ENCODE data around the gene CYP26A1. TPM values are rescaled to one million over a fixed set of nuclear protein-coding genes. Genes with fewer than 3 reads are reported as not detected.

CYP26A1 gene
- total RNA-seq, 1 donor from 2014 or later: 16.7 TPM

DNA sequence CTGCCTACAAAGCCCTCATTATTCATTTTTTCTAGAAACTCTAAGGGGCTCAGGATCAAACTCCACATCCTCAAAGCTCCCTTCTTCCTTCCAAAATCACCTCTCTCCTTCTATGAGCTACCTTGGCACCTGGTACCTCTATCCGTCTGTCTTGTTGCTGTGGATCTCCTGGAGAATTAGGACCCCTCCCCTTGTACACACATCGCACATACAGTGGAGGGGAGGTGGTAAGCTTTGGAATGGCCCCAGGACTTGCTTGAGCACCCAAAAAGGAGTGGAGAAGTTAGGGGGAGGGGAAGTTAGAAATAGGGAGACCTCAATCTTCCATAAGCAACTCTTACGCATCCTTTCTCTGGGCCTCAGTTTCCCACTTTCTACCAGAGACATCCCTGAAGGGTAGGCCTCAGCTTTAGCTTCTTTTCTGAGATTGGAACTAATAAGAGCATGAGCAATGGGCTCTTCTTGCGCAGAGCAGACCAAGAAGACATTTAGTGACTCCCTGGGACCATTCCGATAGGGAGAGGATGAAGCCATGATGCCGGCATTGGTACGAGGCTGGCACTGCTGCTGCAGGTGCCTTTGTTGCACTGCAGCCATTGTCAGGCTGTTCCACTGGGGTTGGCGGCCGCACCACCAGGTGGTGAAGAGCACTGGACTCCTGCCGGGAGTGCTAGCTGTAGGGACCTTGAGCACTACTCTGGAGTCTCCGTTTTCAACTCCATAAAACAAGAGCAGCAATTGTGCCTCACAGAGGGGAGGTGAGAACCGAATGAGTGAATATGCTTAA is 8.6 kb upstream of the CYP26A1 start:
- no peak for DNase-seq (ENCODE audit: low spot score in 2 of 2)
- FAIRE-seq: no peak

DNA sequence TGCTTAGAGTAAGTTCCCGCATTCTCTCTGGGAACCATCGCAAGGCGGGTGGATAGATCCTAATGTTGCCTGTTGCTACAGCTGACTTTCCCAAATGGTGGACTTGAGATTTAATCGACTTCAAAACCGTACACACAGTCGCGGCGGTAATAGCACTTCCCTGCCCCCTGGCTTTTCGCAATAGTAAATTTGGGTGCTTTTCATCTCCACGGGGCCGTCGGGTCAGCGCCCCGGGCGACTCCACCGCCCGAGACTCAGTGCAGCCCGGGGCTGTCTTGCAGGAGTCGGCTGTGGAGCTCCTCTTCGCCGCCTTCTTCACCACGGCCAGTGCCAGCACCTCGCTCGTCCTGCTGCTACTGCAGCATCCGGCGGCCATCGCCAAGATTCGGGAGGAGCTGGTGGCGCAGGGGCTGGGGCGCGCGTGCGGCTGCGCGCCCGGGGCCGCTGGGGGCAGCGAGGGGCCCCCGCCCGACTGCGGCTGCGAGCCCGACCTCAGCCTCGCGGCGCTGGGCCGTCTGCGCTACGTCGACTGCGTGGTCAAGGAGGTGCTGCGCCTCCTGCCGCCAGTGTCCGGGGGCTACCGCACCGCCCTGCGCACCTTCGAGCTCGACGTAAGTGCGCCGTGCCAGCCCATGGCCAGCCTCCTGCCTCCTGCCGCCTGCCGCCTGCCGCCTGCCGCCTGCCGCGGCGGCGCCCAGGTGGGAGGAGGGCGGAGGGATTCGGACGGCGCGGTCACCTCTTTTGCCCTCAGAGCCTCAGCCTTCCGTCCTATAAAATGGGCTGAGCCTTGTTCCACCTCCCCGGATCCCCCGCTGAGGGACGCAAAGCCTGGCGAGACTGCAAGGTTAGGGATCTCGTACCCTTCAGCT is 7.8 kb upstream of the CYP26A1 start:
- no peak for FAIRE-seq

DNA sequence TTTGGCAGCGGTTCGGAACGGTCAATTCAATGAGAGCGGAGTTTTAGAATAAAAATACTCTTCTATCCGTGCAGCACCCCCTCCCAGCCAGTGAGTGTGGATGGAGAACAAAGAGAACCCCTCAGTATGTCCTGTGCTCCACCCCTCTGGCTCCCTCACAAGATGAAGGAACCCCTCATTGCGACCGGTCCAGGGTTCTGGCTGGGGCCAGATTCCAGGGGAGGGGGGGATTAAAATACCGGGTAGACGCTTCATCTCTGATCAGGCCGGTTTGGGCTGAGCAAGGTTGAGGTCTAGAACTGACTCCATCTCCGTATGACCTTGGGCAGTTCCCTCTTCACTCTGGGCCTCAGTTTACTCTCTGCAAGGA is 7.2 kb upstream of the CYP26A1 start:
- no peak for DNase-seq (ENCODE audit: low spot score in 2 of 2)
- no peak for FAIRE-seq

More for the DNA sequence above, 7.8 kb upstream of the CYP26A1 start:
- no peak for DNase-seq (ENCODE audit: low spot score in 2 of 2)

DNA sequence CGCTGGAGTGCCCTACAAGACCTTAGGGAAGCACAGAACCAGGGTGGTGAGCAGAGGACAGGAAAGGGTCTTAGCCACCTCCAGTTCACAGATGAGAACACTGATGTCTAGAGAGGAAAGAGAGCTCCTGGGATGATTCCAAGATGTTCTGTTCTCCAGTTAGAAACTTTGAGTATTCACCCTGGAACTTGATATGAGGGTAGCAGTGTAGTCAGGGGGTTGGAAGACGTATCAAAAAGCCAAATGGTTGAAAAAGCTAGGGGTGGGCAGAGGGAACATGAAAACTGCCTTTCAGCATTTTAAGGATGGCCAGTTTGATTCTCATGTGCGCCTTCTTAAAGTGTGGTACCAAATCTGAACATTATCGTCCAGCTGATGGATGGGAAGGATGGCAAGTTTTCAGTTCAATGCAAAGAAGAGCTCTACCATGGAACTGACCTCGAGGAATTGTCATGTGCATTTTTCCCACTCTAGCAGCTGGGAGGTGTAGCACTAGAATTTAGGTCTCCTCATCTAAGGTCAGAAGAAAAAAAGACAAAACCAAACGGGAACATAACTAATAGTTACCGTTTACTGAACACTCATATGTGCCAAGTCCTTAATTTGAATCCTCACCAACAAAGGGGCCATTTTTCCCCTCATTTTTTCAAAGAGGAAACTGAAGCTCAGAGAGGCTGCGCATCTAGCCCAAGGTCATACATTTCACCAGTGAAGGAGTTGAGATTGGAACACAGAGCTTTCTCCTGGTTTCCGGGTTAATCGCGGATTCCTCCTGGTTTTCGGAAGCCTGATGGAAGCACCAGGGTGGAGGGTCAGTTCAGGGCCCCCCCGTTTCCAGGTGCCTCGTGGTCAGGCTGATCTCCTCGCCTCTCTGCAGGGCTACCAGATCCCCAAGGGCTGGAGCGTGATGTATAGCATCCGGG is 6.0 kb upstream of the CYP26A1 start:
- FAIRE-seq: no peak

DNA sequence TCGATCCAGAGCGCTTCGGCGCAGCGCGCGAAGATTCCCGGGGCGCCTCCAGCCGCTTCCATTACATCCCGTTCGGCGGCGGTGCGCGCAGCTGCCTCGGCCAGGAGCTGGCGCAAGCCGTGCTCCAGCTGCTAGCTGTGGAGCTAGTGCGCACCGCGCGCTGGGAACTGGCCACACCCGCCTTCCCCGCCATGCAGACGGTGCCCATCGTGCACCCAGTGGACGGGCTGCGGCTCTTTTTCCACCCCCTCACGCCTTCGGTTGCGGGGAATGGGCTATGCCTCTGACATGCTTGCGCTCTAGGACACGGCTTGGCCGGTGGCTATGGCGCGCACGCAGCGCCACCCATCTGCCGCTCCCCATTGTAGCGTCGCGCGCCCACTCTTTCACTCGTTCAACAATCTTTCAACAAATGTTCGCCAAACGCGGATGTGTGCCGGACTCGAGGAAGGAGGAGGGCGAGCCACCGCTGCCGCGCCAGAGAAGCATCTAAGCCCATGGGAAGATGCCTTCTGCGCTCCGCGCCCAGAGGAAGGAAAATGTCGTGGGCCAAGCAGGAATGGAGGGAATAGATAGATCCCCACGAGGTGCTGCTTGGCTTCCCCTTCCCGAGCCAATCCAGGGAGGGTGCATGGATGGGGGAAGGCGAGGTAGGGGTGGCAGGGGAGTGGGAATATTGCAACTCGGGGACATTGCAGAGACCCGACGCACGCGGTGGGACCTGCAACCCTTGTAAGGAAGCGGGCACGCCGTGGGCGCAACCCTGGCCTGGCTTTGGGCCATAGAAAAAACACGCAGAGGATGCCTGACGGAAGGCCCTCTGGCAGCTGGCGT is 5.1 kb upstream of the CYP26A1 start:
- no peak for FAIRE-seq
- DNase-seq (ENCODE audit: low spot score in 2 of 2): peak in 1 of 2 donors; percentile 53

More for the DNA sequence above, 6.0 kb upstream of the CYP26A1 start:
- DNase-seq (ENCODE audit: low spot score in 2 of 2): no peak

DNA sequence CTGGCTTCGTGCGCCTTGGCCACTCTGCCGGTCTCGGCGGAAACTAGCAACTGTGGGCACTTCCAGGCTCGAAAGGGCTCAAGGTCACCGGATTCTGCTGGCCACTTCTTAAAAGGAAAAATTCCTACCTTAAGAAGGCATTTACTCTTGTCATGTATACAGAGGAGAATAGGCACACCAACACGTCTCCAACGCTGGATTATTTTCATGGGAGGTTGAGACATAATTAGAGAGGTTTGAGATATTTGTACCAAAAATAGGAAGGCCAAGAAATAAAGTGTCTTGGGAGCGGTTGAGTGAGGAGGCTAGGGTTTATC is 4.5 kb upstream of the CYP26A1 start:
- DNase-seq (ENCODE audit: low spot score in 2 of 2) (no peak), FAIRE-seq (no peak)

DNA sequence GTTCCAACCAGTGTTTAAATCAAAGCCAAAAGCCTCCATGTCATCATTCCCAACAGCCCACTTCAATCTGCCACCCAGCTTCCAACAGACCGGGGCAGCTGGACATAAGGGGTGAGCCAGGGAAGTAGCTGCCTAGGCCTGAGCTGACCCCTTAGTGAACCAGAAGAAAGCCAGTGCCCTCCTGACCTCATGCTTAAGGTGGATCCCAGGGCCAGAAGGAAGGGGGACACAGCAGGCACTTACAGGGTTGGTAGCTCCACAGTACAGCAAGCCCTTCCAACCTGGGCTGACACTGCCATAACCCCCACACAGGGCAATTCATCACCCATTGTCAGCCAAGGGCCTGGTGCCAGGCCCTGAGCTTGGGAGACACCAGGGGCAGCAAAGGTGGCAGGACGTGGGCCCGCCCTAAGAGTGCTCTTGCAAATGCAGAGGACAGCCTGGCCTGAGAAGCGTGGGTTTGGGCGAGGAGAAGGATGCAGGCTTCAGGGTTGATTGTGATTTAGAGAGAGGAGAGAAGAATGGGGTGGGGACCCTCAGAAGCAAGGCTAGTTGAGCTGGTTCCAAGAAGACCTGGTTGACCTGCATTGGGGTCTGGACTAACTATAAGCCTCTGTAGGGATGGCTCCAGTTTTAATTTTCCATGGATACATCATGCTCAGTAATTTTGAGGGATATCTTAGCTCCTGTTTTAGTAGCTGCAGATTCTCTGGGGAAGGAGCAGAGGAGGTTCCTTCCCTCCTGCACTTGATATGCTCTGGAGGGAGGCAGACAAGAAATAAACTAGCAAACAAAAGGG is 3.1 kb upstream of the CYP26A1 start:
- FAIRE-seq: no peak
- DNase-seq (ENCODE audit: low spot score in 2 of 2): no peak

DNA sequence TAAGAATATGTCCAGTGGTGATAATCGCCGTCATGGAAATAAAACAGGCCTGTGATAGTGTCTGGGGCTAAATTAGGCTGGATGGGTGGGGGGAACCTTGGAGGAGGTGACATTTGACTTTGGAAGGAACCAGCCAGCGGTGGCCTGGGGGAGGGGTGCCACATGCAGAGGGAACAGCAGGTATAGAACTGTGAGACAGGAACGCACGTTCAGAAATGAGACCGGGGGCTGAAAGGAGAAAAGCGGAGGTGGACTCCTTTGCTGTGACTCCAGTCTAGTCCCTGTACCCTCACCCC is 2.6 kb upstream of the CYP26A1 start:
- no peak for FAIRE-seq
- no peak for DNase-seq (ENCODE audit: low spot score in 2 of 2)

DNA sequence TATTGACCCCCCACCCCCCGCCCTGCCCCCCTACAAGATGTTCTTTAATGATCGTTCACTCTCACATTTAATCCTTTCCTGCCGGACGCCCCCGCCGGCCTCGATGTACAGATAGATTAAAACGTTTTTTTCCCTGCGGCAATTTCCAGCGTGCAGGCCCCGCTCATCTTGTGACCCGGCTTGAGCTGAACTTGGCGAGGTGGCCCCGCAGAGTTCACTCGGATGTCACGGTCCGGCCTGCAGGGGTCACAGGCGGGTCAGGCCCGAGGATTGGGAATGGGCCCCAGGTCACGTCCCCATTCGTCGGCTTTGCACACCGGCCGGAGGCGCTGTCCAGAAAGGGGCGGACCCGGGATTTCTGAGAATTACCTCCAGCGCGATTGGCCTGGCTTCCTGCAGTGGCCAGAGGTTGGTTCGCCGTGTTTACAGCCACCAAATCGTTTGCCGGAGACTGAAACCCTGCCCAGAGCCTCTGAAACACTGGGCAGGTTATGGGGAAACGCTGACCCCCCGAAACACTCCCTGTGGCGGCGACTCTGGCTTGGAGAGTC is 1.9 kb upstream of the CYP26A1 start:
- no peak for DNase-seq (ENCODE audit: low spot score in 2 of 2)

DNA sequence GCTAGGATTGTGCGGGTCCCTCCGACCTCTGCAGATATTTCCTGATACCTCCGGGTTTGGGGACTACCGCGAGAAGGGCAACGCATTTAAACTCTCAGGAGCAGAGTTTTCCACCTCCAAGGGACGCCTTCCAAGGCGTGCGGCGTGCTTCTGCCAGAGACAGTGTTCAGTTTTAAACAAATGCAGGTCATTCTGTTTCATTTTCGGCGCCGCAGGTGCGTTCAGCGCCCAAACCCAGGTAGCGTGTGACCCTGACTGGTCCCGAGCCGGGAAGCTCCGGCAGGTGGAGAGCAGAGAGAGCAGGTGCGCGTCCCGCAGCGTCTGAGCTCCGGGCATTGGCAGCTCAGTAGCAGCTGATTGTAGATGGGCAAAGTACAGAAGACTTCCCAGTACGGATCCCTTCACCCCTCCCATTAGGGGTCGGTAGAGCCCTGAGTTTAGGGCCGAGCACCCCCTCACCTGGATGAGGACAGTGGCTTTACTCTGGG is 1.4 kb upstream of the CYP26A1 start:
- FAIRE-seq (no peak), DNase-seq (ENCODE audit: low spot score in 2 of 2) (no peak)

More for the DNA sequence above, 1.9 kb upstream of the CYP26A1 start:
- no peak for FAIRE-seq

DNA sequence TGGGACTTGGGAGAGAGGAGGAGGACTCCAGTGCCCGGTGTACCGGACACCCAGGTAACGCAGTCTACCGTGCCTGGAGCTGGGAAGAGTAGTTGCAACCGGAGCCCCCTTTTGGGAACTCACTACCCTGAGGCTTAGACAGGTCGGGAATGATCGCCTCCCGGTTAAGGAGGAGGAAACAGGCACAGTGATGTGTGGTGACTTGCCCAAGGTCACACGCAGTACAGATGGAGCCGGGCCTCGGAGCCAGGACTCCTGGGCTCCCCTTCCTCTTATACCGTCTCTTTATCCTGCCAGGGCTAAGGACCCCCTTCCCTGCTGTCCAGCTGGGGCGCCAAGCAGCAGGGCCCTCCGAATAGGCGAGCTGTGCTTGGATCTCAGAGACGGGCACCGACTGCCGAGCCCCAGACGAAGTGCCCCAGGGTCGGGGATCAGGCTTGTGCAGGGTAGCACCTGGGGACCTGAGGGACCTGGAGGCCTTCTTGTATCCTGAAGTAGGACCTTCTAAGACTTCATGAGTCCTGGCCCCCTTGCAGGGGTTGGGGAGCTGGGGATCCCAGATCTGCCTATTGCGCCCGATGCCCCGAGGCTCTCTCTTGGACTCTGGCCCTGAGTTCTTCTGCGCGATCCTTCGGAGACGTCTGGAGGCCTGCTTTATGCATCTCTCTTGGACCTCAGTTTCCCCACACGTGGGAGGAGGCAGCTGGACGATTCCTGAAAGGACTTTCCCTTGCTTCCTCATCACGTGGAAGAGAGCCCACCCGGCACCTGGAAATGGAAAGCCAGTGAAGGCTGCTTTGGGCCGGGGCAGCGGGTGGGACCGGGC is 767 bp upstream of the CYP26A1 start:
- no peak for DNase-seq (ENCODE audit: low spot score in 2 of 2)

DNA sequence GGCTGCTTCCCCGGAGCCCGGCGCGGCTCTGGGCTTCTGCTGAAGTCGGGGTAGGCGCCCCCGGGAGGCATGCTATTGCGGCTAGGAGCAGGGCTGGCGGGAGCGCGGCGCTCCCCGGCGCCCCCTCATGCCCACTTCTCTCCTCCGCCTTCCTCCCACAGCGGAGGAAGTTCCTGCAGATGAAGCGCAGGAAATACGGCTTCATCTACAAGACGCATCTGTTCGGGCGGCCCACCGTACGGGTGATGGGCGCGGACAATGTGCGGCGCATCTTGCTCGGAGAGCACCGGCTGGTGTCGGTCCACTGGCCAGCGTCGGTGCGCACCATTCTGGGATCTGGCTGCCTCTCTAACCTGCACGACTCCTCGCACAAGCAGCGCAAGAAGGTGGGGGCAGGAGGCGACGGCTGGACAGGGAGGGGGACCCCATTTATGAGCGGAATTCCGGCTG is 479 bp downstream of the CYP26A1 start:
- FAIRE-seq (no peak), DNase-seq (ENCODE audit: low spot score in 2 of 2) (no peak)

More for the DNA sequence above, 767 bp upstream of the CYP26A1 start:
- no peak for FAIRE-seq

DNA sequence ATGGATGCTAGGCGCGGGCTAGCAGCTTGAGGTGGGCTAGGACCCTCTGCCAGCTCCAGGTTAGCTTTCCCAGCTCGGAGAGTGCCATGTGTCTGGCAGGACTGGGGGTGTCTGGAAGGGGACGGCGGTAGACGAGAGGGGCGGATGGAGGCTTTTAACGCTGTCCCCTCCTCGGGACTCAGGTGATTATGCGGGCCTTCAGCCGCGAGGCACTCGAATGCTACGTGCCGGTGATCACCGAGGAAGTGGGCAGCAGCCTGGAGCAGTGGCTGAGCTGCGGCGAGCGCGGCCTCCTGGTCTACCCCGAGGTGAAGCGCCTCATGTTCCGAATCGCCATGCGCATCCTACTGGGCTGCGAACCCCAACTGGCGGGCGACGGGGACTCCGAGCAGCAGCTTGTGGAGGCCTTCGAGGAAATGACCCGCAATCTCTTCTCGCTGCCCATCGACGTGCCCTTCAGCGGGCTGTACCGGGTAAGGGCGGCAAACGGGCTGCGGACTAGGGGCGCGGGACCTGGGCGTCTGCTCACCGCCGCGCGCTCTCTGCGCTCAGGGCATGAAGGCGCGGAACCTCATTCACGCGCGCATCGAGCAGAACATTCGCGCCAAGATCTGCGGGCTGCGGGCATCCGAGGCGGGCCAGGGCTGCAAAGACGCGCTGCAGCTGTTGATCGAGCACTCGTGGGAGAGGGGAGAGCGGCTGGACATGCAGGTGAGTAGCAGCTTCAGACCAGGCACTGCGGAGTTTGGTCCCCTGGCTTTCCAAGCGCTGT is 1.1 kb downstream of the CYP26A1 start:
- no peak for FAIRE-seq
- no peak for DNase-seq (ENCODE audit: low spot score in 2 of 2)

DNA sequence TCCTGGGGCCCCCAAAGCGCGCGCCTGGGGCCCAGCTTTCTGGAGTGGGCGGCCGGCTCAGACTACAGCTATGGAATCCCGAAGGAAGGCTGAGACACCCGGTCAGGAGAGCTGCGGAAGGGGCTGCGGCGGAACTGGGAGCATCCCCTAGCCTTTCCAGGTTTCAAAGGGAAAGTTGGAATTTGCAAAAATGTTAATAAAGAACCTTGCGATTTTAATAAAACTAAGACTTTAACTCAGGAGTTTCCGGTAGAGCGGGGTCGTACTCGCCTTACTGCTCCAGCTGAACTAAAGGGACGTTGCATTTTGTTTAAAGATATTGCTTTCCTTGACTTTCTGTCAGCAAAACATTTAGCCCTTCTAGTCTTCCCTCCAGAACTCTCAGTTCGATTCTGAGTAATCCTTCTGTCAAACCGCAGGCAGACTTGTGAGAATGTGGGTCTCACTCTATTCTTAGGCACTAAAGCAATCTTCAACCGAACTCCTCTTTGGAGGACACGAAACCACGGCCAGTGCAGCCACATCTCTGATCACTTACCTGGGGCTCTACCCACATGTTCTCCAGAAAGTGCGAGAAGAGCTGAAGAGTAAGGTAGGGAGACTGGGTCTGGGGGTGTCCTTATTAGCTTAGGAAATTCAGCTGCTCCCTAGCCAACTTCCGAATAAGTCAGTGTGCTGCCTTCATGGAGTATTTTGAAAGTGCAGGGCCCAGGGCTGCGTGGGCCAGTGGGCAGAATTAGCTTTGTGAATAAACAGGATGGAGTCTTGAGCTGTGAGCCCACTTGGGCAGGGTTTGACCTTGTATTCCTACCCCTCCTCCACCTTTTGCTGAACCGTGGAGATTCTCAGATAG is 1.9 kb downstream of the CYP26A1 start:
- no peak for FAIRE-seq
- DNase-seq (ENCODE audit: low spot score in 2 of 2): no peak

DNA sequence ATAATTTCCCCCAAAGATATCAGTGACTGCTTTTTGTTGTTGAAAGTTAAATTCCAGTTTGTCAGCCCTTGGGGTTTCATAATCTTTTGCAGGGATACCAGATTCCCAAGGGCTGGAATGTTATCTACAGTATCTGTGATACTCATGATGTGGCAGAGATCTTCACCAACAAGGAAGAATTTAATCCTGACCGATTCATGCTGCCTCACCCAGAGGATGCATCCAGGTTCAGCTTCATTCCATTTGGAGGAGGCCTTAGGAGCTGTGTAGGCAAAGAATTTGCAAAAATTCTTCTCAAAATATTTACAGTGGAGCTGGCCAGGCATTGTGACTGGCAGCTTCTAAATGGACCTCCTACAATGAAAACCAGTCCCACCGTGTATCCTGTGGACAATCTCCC is 3.2 kb downstream of the CYP26A1 start:
- no peak for FAIRE-seq
- no peak for DNase-seq (ENCODE audit: low spot score in 2 of 2)

DNA sequence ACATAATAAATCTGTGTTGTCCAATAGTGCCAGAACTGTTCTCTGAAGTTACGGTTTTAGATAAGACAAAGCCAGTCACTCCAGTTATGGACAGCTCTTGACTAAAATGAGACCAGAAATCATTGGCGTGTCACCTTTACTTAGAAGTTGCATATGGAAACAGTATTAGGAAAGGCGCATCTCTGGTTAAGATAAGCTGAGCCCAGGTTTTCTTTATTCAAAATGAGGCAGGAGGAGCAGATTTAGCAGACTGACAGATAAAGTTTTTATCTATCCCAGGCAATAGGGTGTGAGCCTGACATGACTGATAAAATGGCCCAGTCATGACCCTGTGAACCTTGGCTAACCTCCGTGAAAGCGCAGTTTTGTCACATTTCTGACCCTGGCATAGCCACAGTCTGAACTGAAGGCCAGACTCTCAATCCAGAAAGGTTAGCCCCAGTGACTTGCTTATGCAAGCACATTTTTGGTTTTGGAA is 4.2 kb downstream of the CYP26A1 start:
- FAIRE-seq: no peak
- no peak for DNase-seq (ENCODE audit: low spot score in 2 of 2)
